Retinal pigment epithelial cell (primary cell): ENCODE results near the gene TTLL13.
"Not testable (repeated sequence)": the region's sequence is repeated elsewhere in the genome, so short reads cannot be mapped to it uniquely, and the experiment has no call there.

ENCODE experiments used
- DNase-seq: peaks from one replicate; pipeline ENCODE4 v3.0.0-alpha.2; 2010; ENCODE audit warnings: low read depth
- H3K4me3 ChIP-seq: 2 replicates; pipeline ENCODE4 v1.5.1; 2011; ENCODE audit warnings: mild to moderate bottlenecking, low read length, control low read depth, moderate library complexity
- TF ChIP-seq, protein P1 (sequence below): conservative IDR thresholded peaks from 2 replicates; pipeline ENCODE4 v1.5.1; 2011; ENCODE audit warnings: low read depth, low read length, control low read depth, inconsistent platforms

The TTLL13 gene

DNA sequence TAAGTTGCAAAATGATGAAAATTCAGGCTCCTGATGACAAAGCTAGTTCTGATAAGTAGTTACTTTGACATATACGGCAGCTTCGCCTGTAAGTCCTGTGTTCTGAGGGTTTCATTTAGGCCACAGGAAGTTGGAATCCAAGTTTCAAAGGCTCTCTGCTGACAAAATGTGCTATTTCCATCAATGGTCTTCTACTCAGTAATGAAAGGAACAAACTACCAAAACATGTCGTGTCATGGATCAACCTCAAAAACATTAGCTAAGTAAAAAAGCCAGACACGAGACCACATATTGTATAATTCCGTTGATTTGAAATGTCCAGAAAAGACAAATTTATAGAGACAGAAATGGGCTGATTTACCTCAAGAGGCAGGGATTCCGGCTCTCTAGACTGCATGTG, 38.6 kb downstream of the TTLL13 start:
- H3K4me3 ChIP-seq = no peak overlapping the region
- no peak for DNase-seq
- TF ChIP-seq, protein P1, sequence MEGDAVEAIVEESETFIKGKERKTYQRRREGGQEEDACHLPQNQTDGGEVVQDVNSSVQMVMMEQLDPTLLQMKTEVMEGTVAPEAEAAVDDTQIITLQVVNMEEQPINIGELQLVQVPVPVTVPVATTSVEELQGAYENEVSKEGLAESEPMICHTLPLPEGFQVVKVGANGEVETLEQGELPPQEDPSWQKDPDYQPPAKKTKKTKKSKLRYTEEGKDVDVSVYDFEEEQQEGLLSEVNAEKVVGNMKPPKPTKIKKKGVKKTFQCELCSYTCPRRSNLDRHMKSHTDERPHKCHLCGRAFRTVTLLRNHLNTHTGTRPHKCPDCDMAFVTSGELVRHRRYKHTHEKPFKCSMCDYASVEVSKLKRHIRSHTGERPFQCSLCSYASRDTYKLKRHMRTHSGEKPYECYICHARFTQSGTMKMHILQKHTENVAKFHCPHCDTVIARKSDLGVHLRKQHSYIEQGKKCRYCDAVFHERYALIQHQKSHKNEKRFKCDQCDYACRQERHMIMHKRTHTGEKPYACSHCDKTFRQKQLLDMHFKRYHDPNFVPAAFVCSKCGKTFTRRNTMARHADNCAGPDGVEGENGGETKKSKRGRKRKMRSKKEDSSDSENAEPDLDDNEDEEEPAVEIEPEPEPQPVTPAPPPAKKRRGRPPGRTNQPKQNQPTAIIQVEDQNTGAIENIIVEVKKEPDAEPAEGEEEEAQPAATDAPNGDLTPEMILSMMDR = no peak

DNA sequence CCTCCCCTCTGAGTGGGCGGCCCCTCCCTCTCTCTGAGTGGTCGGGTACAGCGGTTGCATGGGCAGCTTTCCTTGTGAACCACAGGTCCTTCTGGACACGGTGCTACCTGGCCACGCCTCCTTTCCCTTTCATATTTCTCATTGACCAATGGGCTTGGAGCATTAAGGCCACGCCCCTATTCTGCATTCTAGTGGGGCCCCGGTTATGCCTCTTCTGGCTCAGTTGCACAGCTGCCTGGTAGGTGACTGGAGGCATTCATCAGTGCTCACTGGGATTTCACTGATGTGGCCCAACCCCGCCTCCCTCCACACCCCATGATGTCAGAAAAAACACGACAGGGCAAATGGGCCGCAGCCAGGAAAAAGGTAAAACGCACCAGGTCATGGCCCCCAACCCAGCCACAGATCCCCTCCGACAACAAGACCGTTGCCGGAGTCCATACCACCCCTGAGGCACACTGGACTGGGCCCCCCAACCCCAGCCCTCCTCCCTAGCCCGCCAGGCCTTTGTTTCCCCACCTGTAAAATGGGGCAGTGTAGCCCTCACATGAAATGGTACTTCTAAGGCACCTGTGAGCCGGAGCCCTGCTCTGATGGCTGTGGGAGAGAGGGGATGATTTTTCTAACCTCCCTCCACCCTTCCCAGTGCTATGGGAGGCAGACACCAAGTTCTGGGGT, 42.5 kb downstream of the TTLL13 start:
- no peak overlapping the region for H3K4me3 ChIP-seq
- DNase-seq = no peak
- TF ChIP-seq, protein P1 = no peak

DNA sequence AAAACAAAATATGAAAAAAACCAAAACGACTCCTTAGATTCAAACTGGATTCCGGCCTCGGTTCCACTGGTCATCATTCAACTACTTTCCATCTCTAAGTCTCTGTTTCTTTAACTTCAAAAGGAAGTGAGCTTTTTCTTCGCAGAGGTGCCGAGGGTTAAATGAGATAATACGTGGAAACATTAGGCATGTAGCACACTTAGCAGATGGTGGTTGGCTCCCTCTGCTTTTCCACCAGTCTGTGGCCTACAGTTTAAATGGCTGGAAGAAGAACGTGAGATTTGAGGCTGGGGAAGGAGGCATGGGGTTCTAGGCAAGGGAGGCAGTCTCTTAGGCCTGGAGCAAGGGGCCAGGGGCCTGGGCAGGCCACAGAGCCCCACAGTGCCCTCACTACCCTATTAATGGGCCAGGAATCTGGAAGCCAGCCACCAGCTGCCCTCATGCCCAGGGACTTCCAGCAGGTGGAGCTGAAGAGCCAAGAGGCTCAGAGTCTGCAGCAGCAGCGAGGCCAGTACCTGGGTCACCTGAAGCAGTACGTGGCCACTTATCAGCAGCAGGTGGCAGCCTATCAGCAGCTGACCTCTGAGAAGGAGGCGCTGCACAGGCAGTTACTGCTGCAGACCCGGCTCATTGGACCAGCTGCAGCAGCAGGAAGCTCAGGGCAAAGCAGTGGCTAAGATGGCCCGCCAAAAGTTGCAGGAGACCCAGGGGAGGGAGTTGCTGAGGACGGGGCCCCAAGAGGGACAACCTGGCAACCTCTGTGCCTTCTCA, 43.9 kb downstream of the TTLL13 start:
- not testable (repeated sequence) for DNase-seq, H3K4me3 ChIP-seq
- TF ChIP-seq, protein P1 = peak; percentile 80

DNA sequence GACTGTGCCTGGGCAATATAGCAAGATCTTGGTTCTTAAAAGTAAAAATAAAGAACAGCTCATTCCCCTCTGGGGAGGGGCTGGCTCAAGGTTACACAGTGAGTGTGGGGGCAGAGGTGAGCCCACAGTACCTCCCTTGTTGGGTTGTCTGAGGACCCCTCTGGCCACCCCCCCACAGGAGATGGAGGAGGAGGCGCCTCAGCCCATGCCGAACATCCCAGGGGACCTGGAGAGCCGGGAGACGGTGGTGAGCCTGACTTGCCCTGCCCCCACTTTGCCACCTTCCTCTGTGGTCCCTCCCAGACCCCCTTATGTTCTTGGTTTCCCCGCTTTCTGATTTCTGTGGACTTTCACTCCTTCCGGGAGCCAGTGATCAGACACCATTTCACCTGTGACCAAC, 44.8 kb downstream of the TTLL13 start:
- no peak for DNase-seq
- TF ChIP-seq, protein P1 = no peak
- no peak overlapping the region for H3K4me3 ChIP-seq

DNA sequence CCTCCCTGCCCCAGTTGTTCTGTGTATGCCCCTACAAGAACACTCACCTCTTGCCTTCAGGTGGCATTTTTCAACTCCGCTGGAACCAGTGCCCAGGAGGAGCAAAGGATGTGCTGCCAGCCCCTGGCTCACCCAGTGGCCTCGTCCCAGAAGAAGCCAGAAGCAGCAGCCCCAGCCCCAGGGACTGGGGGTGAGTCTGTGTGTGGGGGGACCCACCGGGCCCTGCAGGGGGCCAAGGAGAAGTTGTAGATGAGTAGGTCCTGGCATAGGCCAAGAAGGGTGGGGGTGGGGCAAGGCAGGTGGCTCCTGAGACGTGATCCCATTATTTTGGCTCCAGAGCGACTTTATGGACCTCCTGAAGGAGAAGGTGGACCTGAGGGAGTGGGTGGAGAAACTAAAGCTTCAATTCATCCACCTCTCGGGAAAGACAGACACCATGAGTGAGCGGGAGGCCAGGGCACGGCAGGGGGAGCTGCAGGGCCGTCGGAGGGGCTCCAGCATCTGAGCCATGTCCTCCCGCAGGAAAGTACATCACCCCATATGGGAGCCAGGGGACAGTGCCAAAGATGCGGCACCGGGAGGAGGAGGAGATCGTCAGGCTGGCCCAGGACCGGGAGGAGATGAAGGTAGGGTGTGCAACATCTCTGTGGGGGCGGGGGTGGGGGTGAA, 45.4 kb downstream of the TTLL13 start:
- H3K4me3 ChIP-seq = no peak overlapping the region
- TF ChIP-seq, protein P1 = no peak
- DNase-seq = no peak

DNA sequence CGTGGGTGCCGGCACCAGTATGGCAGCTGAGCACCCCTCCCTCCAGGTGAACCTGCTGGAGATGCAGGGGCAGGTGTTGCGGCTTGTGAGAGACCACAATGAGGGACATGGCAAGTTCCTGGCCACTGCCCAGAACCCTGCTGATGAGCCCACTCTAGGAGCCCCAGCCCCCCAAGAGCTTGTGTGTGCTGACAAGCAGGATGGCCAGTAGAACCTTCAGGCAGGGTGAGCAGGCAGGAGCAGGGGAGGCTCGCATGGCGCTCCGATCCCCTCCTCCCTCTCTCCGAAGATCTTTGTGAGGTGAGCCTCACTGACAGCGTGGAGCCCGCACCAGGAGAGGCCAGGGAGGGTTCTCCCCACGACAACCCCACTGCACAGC, 45.9 kb downstream of the TTLL13 start:
- no peak for DNase-seq
- TF ChIP-seq, protein P1 = no peak
- H3K4me3 ChIP-seq = no peak overlapping the region

DNA sequence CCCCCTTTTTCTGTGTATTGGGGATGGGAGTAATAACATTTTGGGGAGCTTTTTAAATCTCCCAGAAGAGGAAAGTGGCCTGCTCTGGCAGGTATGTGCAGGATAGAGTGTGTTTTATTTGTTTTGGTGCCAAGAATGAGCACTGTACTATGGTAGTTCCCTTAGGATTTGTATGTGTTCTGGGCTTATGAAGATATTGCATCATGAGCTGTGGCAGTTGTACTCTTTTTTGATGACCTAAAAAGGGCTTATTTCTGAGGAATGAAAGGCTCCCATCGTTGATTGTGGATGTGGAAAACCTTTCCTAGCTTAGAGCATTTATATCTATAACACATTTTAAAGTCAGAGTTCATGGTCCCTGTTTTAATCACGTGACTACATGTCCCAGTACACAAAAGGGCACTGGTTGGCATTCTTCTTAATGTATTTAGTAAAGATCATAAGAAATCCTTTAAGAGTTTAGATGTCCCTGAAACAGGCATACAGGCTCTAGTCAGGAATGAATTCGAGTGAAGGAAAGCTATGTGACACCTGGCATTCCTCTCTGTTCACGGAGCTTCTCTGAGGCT, 47.0 kb downstream of the TTLL13 start:
- DNase-seq, H3K4me3 ChIP-seq: not testable (repeated sequence)
